ENCODE data around the gene BCOR. TPM values are rescaled to one million over a fixed set of nuclear protein-coding genes. Genes with fewer than 3 reads are reported as not detected.

BCOR gene
- total and polyA plus RNA-seq, 2 donors: 24.4 to 28.9 TPM

GRCh38 chrX:40101430-40101802 lies 3.7 kb upstream of the BCOR start:
- Histone ChIP-seq H3K27ac (ENCODE audit: low read depth in 1 of 2, low read length in 1 of 2) (no peak overlapping the region), H3K4me1 (ENCODE audit: control insufficient read depth in 2 of 2, insufficient read depth in 2 of 2, low read length in 2 of 2) (peaks cover 9 to 33% of the 10 kb centered on the region in 2 donors), H3K27me3 (ENCODE audit: control insufficient read depth in 2 of 2, insufficient read depth in 1 of 2, low read length in 1 of 2) (peaks cover 0 to 79% of the 10 kb centered on the region in 2 donors), H3K4me3 (ENCODE audit: low read length in 2 of 2) (no peak overlapping the region), H3K36me3 (ENCODE audit: control insufficient read depth in 2 of 2, insufficient read depth in 2 of 2, low read length in 1 of 2) (no peaks in the 10 kb centered on the region), H3K9me3 (ENCODE audit: control insufficient read depth in 2 of 2, insufficient read depth in 1 of 2, low read length in 1 of 2) (no peaks in the 10 kb centered on the region)
- 98% methylated on average over 9 of the region's 9 CpGs for WGBS
- no peak for DNase-seq (ENCODE audit: low read depth in 6 of 9, low spot score in 9 of 9)

GRCh38 chrX:40100537-40101429 lies 3.0 kb upstream of the BCOR start:
- H3K9me3 ChIP-seq (ENCODE audit: control insufficient read depth in 2 of 2, insufficient read depth in 1 of 2, low read length in 1 of 2): no peaks in the 10 kb centered on the region
- no peaks in the 10 kb centered on the region for H3K36me3 ChIP-seq (ENCODE audit: control insufficient read depth in 2 of 2, insufficient read depth in 2 of 2, low read length in 1 of 2)
- peaks cover 9 to 33% of the 10 kb centered on the region in 2 donors for H3K4me1 ChIP-seq (ENCODE audit: control insufficient read depth in 2 of 2, insufficient read depth in 2 of 2, low read length in 2 of 2)
- DNase-seq (ENCODE audit: low read depth in 6 of 9, low spot score in 9 of 9): no peak
- 84% methylated on average over 31 of the region's 31 CpGs for WGBS
- peaks cover 0 to 83% of the 10 kb centered on the region in 2 donors for H3K27me3 ChIP-seq (ENCODE audit: control insufficient read depth in 2 of 2, insufficient read depth in 1 of 2, low read length in 1 of 2)
- H3K4me3 ChIP-seq (ENCODE audit: low read length in 2 of 2): no peak overlapping the region
- no peak overlapping the region for H3K27ac ChIP-seq (ENCODE audit: low read depth in 1 of 2, low read length in 1 of 2)

- H3K27ac ChIP-seq (ENCODE audit: low read depth in 1 of 2, low read length in 1 of 2): no peak overlapping the region
- H3K4me1 ChIP-seq (ENCODE audit: control insufficient read depth in 2 of 2, insufficient read depth in 2 of 2, low read length in 2 of 2): peaks cover 9 to 37% of the 10 kb centered on the region in 2 donors
- H3K4me3 ChIP-seq (ENCODE audit: low read length in 2 of 2): no peak overlapping the region
- H3K27me3 ChIP-seq (ENCODE audit: control insufficient read depth in 2 of 2, insufficient read depth in 1 of 2, low read length in 1 of 2): peaks cover 0 to 83% of the 10 kb centered on the region in 2 donors
- no peaks in the 10 kb centered on the region for H3K36me3 ChIP-seq (ENCODE audit: control insufficient read depth in 2 of 2, insufficient read depth in 2 of 2, low read length in 1 of 2)
- 17% methylated on average over 21 of the region's 21 CpGs for WGBS
- H3K9me3 ChIP-seq (ENCODE audit: control insufficient read depth in 2 of 2, insufficient read depth in 1 of 2, low read length in 1 of 2): no peaks in the 10 kb centered on the region
- DNase-seq (ENCODE audit: low read depth in 6 of 9, low spot score in 9 of 9): no peak
Observed at GRCh38 chrX:40100141-40100536, 2.4 kb upstream of the BCOR start.

- 3% methylated on average over 49 of the region's 49 CpGs for WGBS
- H3K27ac ChIP-seq (ENCODE audit: low read depth in 1 of 2, low read length in 1 of 2): peak overlapping the region; percentile 31 to 72
- peak in 2 of 9 donors; percentile 27 to 66 for DNase-seq (ENCODE audit: low read depth in 6 of 9, low spot score in 9 of 9)
- H3K36me3 ChIP-seq (ENCODE audit: control insufficient read depth in 2 of 2, insufficient read depth in 2 of 2, low read length in 1 of 2): no peaks in the 10 kb centered on the region
- H3K27me3 ChIP-seq (ENCODE audit: control insufficient read depth in 2 of 2, insufficient read depth in 1 of 2, low read length in 1 of 2): peaks cover 0 to 87% of the 10 kb centered on the region in 2 donors
- H3K9me3 ChIP-seq (ENCODE audit: control insufficient read depth in 2 of 2, insufficient read depth in 1 of 2, low read length in 1 of 2): no peaks in the 10 kb centered on the region
- peaks cover 10 to 42% of the 10 kb centered on the region in 2 donors for H3K4me1 ChIP-seq (ENCODE audit: control insufficient read depth in 2 of 2, insufficient read depth in 2 of 2, low read length in 2 of 2)
- peak overlapping the region; percentile 47 to 77 for H3K4me3 ChIP-seq (ENCODE audit: low read length in 2 of 2)
Observed at GRCh38 chrX:40099055-40099958, 1.5 kb upstream of the BCOR start.

- Histone ChIP-seq H3K36me3 (ENCODE audit: control insufficient read depth in 2 of 2, insufficient read depth in 2 of 2, low read length in 1 of 2) (no peaks in the 10 kb centered on the region), H3K27ac (ENCODE audit: low read depth in 1 of 2, low read length in 1 of 2) (peak overlapping the region; percentile 72 to 77), H3K27me3 (ENCODE audit: control insufficient read depth in 2 of 2, insufficient read depth in 1 of 2, low read length in 1 of 2) (peaks cover 0 to 87% of the 10 kb centered on the region in 2 donors), H3K9me3 (ENCODE audit: control insufficient read depth in 2 of 2, insufficient read depth in 1 of 2, low read length in 1 of 2) (no peaks in the 10 kb centered on the region), H3K4me1 (ENCODE audit: control insufficient read depth in 2 of 2, insufficient read depth in 2 of 2, low read length in 2 of 2) (peaks cover 18 to 41% of the 10 kb centered on the region in 2 donors), H3K4me3 (ENCODE audit: low read length in 2 of 2) (peak overlapping the region; percentile 47 to 77)
- under 1% methylated on average over 73 of the region's 75 CpGs for WGBS
- DNase-seq (ENCODE audit: low read depth in 6 of 9, low spot score in 9 of 9): peak in 3 of 9 donors; percentile 40 to 78 (median 55)
Observed at GRCh38 chrX:40098264-40099054, 701 bp upstream of the BCOR start.

GRCh38 chrX:40097141-40097503 lies 636 bp downstream of the BCOR start:
- WGBS: 0% methylated on average over 30 of the region's 42 CpGs
- Histone ChIP-seq H3K27me3 (ENCODE audit: control insufficient read depth in 2 of 2, insufficient read depth in 1 of 2, low read length in 1 of 2) (peaks cover 0 to 82% of the 10 kb centered on the region in 2 donors), H3K27ac (ENCODE audit: low read depth in 1 of 2, low read length in 1 of 2) (peak overlapping the region; percentile 80 to 90), H3K4me1 (ENCODE audit: control insufficient read depth in 2 of 2, insufficient read depth in 2 of 2, low read length in 2 of 2) (peaks cover 18 to 41% of the 10 kb centered on the region in 2 donors), H3K4me3 (ENCODE audit: low read length in 2 of 2) (peak overlapping the region; percentile 74 to 77), H3K36me3 (ENCODE audit: control insufficient read depth in 2 of 2, insufficient read depth in 2 of 2, low read length in 1 of 2) (no peaks in the 10 kb centered on the region), H3K9me3 (ENCODE audit: control insufficient read depth in 2 of 2, insufficient read depth in 1 of 2, low read length in 1 of 2) (no peaks in the 10 kb centered on the region)
- DNase-seq (ENCODE audit: low read depth in 6 of 9, low spot score in 9 of 9): peak in 3 of 9 donors; percentile 31 to 56 (median 48)

- Histone ChIP-seq H3K4me1 (ENCODE audit: control insufficient read depth in 2 of 2, insufficient read depth in 2 of 2, low read length in 2 of 2) (peaks cover 24 to 45% of the 10 kb centered on the region in 2 donors), H3K27ac (ENCODE audit: low read depth in 1 of 2, low read length in 1 of 2) (peak overlapping the region; percentile 80 to 89), H3K9me3 (ENCODE audit: control insufficient read depth in 2 of 2, insufficient read depth in 1 of 2, low read length in 1 of 2) (no peaks in the 10 kb centered on the region), H3K4me3 (ENCODE audit: low read length in 2 of 2) (peak overlapping the region; percentile 74 to 77), H3K27me3 (ENCODE audit: control insufficient read depth in 2 of 2, insufficient read depth in 1 of 2, low read length in 1 of 2) (peaks cover 0 to 82% of the 10 kb centered on the region in 2 donors), H3K36me3 (ENCODE audit: control insufficient read depth in 2 of 2, insufficient read depth in 2 of 2, low read length in 1 of 2) (no peaks in the 10 kb centered on the region)
- WGBS: under 1% methylated on average over 66 of the region's 66 CpGs
- DNase-seq (ENCODE audit: low read depth in 6 of 9, low spot score in 9 of 9): peak in 3 of 9 donors; percentile 53 to 73 (median 58)
Observed at GRCh38 chrX:40096395-40097091, 1.2 kb downstream of the BCOR start.

Measured in thymus (tissue), 11 donors.